Uterus (tissue), 4 donors: ENCODE data around the gene DNAJB12. TPM values are rescaled to one million over a fixed set of nuclear protein-coding genes. Genes with fewer than 3 reads are reported as not detected.
"Not testable (repeated sequence)": the region's sequence is repeated elsewhere in the genome, so short reads cannot be mapped to it uniquely, and the experiment has no call there.

ENCODE experiments used
- DNase-seq, 2 donors: peaks; one replicate each; pipeline ENCODE4 v3.0.0-alpha.2; 2019 to 2020
- H3K27ac ChIP-seq, 2 donors: fragments of 200-600 bp; sonication (generic); 1 replicate in 1 of 2; 2 replicates in 1 of 2; pipeline ENCODE4 v1.5.1; 2016 to 2018
- H3K27me3 ChIP-seq, 2 donors: fragments of 200-600 bp; sonication (generic); one replicate each; pipeline ENCODE4 v1.5.1; 2018 to 2019; ENCODE audit warnings: control low read depth in 1 of 2
- H3K36me3 ChIP-seq, 2 donors: fragments of 200-600 bp; sonication (generic); one replicate each; pipeline ENCODE4 v1.5.1; 2019; ENCODE audit warnings: control low read depth in 1 of 2
- H3K4me1 ChIP-seq, 2 donors: fragments of 200-600 bp; sonication (generic); one replicate each; pipeline ENCODE4 v1.5.1; 2018 to 2019; ENCODE audit warnings: control low read depth in 1 of 2
- H3K4me3 ChIP-seq, 2 donors: fragments of 200-600 bp; sonication (generic); 1 replicate in 1 of 2; 2 replicates in 1 of 2; pipeline ENCODE4 v1.5.1; 2018 to 2019; ENCODE audit warnings: mild to moderate bottlenecking in 1 of 2
- H3K9me3 ChIP-seq, 2 donors: fragments of 200-600 bp; sonication (generic); one replicate each; pipeline ENCODE4 v1.5.1; 2019; ENCODE audit warnings: control low read depth in 1 of 2
- CTCF ChIP-seq, 4 experiments: fragments of 200-600 bp in 2 of 4; fragments of 450-650 bp in 2 of 4; sonication (generic) in 2 of 4; IDR thresholded peaks; one replicate each; pipeline ENCODE4 v1.5.1; 2016 to 2019; ENCODE audit warnings: antibody characterized with exemption in 4 of 4, mild to moderate bottlenecking in 2 of 4, moderate library complexity in 1 of 4
- POLR2A ChIP-seq, 2 donors: fragments of 450-650 bp; IDR thresholded peaks; one replicate each; pipeline ENCODE4 v1.6.1; 2016; ENCODE audit warnings: antibody characterized with exemption in 2 of 2, mild to moderate bottlenecking in 1 of 2, moderate library complexity in 1 of 2
- intact Hi-C: fragments of 100-400 bp; cut with DNase I; formaldehyde crosslinking; loops from one replicate; pipeline ENCODE4 v1.15.1; 2023; ENCODE audit warnings: low total_unique reads
- total RNA-seq, 4 donors: library from RNA; depleted of rRNA in 3 of 4; stranded (reverse); fragments of >200 nt in 3 of 4; gene quantifications; one replicate each; pipeline versions ENCODE4 v1.1.0 to v1.2.4, GENCODE V29; 2014 to 2023
- donor health status: DM: yes; HTN: yes; CAD: no.

Gene DNAJB12
- total RNA-seq, 4 donors from 2014 or later, result 18.4 to 34.8 (median 22.7) TPM

- no peak overlapping the region for H3K27ac ChIP-seq
- TF ChIP-seq CTCF (IDR thresholded peaks at IDR 0.05), result no peak
- TF ChIP-seq POLR2A (IDR thresholded peaks at IDR 0.05), result no peak
- H3K27me3 ChIP-seq, result no peaks in the 10 kb centered on the region
- intact Hi-C loops, result no loop called here
- H3K36me3 ChIP-seq, result no peaks in the 10 kb centered on the region
- H3K4me1 ChIP-seq, result no peaks in the 10 kb centered on the region
- no peak for DNase-seq
- H3K4me3 ChIP-seq, result no peak overlapping the region
- H3K9me3 ChIP-seq, result no peaks in the 10 kb centered on the region
Observed at GRCh38 chr10:72389014-72389413, 34.3 kb upstream of the DNAJB12 start.

GRCh38 chr10:72388062-72388461 is 33.3 kb upstream of the DNAJB12 start:
- H3K27ac ChIP-seq, result no peak overlapping the region
- no peak overlapping the region for H3K4me3 ChIP-seq
- H3K27me3 ChIP-seq, result no peaks in the 10 kb centered on the region
- no peaks in the 10 kb centered on the region for H3K4me1 ChIP-seq
- H3K36me3 ChIP-seq, result no peaks in the 10 kb centered on the region
- DNase-seq, result no peak
- no peaks in the 10 kb centered on the region for H3K9me3 ChIP-seq
- TF ChIP-seq POLR2A (IDR thresholded peaks at IDR 0.05) (no peak), CTCF (IDR thresholded peaks at IDR 0.05) (no peak)
- intact Hi-C loops, result no loop called here

GRCh38 chr10:72386916-72387586 is 32.3 kb upstream of the DNAJB12 start:
- H3K27me3 ChIP-seq, result no peaks in the 10 kb centered on the region
- no peaks in the 10 kb centered on the region for H3K36me3 ChIP-seq
- no peaks in the 10 kb centered on the region for H3K9me3 ChIP-seq
- H3K27ac ChIP-seq, result no peak overlapping the region
- no peak for DNase-seq
- H3K4me3 ChIP-seq, result no peak overlapping the region
- no peaks in the 10 kb centered on the region for H3K4me1 ChIP-seq
- intact Hi-C loops, result no loop called here
- TF ChIP-seq POLR2A (IDR thresholded peaks at IDR 0.05) (no peak), CTCF (IDR thresholded peaks at IDR 0.05) (no peak)

GRCh38 chr10:72385724-72386123 is 31.0 kb upstream of the DNAJB12 start:
- no peaks in the 10 kb centered on the region for H3K36me3 ChIP-seq
- no peak overlapping the region for H3K4me3 ChIP-seq
- intact Hi-C loops, result no loop called here
- TF ChIP-seq POLR2A (IDR thresholded peaks at IDR 0.05) (no peak), CTCF (IDR thresholded peaks at IDR 0.05) (no peak)
- no peaks in the 10 kb centered on the region for H3K27me3 ChIP-seq
- no peak for DNase-seq
- H3K4me1 ChIP-seq, result no peaks in the 10 kb centered on the region
- H3K9me3 ChIP-seq, result no peaks in the 10 kb centered on the region
- no peak overlapping the region for H3K27ac ChIP-seq

GRCh38 chr10:72384982-72385381 is 30.3 kb upstream of the DNAJB12 start:
- H3K4me1 ChIP-seq, intact Hi-C loops, H3K27ac ChIP-seq, DNase-seq, H3K27me3 ChIP-seq, H3K36me3 ChIP-seq, H3K4me3 ChIP-seq, H3K9me3 ChIP-seq: not testable (repeated sequence)

- H3K27ac ChIP-seq, result no peak overlapping the region
- H3K27me3 ChIP-seq, result no peaks in the 10 kb centered on the region
- no peaks in the 10 kb centered on the region for H3K4me1 ChIP-seq
- DNase-seq, result no peak
- TF ChIP-seq CTCF (IDR thresholded peaks at IDR 0.05), result no peak
- no peak for TF ChIP-seq POLR2A (IDR thresholded peaks at IDR 0.05)
- H3K9me3 ChIP-seq, result no peaks in the 10 kb centered on the region
- intact Hi-C loops, result no loop called here
- H3K36me3 ChIP-seq, result no peaks in the 10 kb centered on the region
- no peak overlapping the region for H3K4me3 ChIP-seq
Observed at GRCh38 chr10:72379776-72380175, 25.1 kb upstream of the DNAJB12 start.
